Skeletal muscle cell (primary cell): Measurements from ENCODE around the gene MCL1.

Experiments
- DNase-seq: peaks from one replicate; pipeline ENCODE4 v3.0.0-alpha.2; 2010; ENCODE audit warnings: low read depth
- H3K4me3 ChIP-seq: 2 replicates; pipeline ENCODE4 v1.5.1; 2011; ENCODE audit warnings: low read depth, mild to moderate bottlenecking, control low read depth, low read length, moderate library complexity

The MCL1 gene

GRCh38 chr1:150548632-150549495, 30.5 kb downstream of the MCL1 start, which contains the start of gene ADAMTSL4:
ADAMTSL4 (plus strand) TSS chr1:150549408; CDS start chr1:150552289, 2,881 bp downstream.
- DNase-seq: no peak
- peak within 1 kb of the TSS; percentile 56 for H3K4me3 ChIP-seq

GRCh38 chr1:150548324-150548631, 31.1 kb downstream of the MCL1 start:
- no peak for DNase-seq
- H3K4me3 ChIP-seq: peak overlapping the region; percentile 56

DNA sequence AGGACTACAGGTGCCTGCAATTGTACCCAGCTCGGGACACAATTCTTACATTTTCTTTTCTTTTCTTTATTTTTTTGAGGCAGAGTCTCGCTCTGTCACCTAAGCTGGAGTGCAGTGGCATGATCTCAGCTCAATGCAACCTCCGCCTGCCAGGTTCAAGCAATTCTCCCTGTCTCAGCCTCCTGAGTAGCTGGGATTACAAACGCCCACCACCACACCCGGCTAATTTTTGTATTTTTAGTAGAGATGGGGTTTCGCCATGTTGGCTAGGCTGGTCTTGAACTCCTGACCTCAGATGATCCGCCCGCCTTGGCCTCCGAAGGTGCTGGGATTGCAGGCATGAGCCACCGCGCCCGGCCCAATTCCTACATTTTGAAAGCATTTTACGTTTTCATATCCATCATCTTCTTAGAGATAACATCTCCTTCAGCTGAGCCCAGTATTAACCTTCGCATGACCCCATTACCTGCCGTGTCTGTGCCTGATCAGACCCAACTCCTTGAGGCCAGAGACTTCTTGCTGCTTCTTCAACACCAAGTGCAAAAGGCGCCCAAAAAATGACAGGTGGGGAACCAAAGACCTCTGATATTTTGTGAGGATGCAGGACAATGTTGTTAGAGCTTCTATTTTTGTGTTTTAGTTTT, 33.0 kb downstream of the MCL1 start:
- no peak for DNase-seq

GRCh38 chr1:150545486-150546032, 33.9 kb downstream of the MCL1 start:
- no peak overlapping the region for H3K4me3 ChIP-seq
- DNase-seq: no peak

More for the DNA sequence above, 33.0 kb downstream of the MCL1 start:
- H3K4me3 ChIP-seq: no peak overlapping the region

DNA sequence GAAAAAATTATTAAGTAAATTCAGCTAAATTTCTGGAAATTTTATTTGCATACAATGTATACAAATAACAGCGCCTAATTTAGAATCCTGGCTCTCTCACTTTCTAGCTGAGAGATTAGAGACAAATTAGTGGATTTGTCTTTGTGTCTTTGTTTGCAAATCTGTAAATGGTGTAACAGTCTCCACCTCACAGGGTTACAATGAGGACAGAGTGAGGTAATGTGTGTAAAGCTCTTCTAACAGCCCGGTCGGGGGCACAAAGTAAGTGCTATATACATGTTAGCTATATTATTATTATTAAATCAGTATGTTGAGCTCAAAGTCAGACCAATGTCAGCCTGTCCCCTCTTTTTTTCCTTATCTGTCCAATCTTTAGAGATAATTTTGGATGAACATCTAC, 35.2 kb downstream of the MCL1 start:
- no peak overlapping the region for H3K4me3 ChIP-seq
- DNase-seq: no peak

DNA sequence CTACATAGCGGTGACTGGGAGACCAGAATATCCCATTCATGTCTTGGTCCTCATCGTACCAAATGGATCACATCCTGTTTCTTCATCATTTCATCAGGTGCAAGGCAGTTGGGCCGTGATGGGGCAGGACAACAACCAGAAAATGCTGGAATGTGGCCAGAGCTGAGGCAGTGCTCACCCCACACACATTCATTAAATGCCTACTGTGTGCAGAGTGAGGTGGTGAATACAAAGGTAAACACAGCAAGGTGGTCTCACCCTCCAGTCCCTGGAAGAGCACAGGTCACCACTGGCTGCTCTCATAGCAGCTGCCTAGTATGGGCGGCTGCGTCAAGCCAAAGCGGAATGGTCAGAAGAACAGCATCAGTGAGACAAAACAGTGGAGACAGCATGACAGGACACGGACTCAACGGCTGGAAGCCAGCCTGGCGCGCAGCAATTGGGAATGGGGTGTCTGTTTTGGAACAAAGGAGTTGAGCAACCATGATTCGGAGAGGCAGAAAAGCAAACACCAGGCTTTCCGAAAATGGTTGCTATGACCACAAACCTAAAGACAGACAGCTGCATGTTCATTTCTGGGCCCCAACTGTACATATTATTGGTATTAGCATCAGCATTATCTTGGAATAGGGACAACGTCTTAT, 35.8 kb downstream of the MCL1 start:
- DNase-seq: no peak
- H3K4me3 ChIP-seq: no peak overlapping the region

- no peak overlapping the region for H3K4me3 ChIP-seq
- DNase-seq: no peak
Measured at GRCh38 chr1:150537732-150538684, 41.4 kb downstream of the MCL1 start.

GRCh38 chr1:150536836-150537731, 42.3 kb downstream of the MCL1 start:
- H3K4me3 ChIP-seq: no peak overlapping the region
- DNase-seq: no peak

DNA sequence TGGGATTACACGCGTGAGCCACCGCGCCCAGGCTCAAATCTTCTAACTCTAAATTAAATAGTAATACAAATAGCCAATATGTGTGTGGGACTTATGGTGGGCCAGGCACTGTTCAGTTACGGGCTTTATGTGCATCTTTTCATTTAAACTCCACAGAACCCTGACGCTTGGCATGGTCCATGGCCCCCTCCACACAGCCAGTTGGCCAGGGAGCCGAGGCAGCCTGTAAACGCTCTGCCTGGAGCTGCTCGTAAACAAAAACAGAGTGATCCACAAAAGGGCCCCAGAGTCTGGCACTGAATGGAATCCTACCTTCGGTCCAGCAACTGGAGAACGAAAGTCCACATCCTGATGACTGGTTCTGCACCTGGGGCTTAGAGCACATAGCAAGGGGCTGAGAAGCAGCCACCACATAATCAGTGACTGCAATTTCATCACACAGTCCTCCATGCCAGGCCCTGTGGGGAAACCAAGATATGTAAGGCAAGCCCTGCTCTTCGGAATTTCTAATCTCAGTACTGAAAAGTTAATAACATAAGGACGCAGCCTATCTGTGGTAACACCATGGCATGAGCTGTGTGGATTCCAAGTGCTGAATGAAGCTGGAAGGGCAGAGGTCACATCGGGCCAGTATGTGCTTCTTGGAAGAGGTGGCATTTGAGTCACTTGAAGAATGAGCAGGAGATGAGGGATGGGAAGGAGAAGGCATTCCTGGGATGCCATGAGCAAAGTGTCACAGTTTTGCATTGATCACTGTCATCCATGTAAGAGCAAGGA, 43.7 kb downstream of the MCL1 start:
- DNase-seq: no peak
- H3K4me3 ChIP-seq: no peak overlapping the region

DNA sequence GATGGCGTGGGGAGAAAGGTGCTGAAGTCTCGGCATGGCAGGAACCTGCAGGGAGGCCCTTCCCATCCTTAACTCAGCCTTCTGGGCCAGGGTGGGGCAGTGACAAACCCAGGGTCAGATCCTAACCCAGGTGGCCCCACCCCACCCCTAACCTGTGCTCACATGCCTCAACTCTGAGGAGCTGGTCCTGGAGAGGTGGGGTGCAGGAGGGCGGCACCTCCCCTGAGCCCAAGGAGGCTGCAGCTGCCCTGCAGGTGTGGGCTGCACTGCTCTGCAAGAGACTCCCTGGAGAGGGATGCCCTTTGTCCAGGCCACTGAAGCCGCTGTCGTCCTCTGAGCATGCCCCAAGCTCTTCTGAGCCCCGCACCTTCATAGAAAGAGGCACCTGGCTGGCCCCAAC, 45.4 kb downstream of the MCL1 start:
- no peak overlapping the region for H3K4me3 ChIP-seq
- DNase-seq: no peak

GRCh38 chr1:150532860-150533259, 46.5 kb downstream of the MCL1 start:
- H3K4me3 ChIP-seq: no peak overlapping the region
- no peak for DNase-seq

GRCh38 chr1:150530491-150531159, 48.8 kb downstream of the MCL1 start:
- H3K4me3 ChIP-seq: no peak overlapping the region
- DNase-seq: no peak

- no peak for DNase-seq
- H3K4me3 ChIP-seq: no peak overlapping the region
Measured at GRCh38 chr1:150529017-150529416, 50.4 kb downstream of the MCL1 start.

DNA sequence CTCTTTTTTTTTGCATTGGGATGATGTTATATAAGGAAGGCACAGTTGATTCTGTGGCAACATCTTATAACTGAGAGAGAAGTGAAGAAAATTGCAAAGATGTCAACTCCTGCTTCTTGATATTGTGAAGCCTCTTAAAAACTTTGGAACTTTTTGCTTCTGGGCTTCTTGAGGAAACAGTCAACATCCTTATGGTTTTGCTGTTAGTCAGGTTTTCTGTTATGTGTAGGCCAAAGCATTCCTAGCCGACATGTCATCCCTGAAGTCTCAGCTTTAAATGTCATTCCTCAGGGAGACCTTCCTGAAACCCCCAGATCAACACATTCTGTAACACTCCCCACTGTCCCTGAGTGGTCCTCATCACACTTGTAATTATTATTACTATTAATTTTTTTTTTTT, 51.2 kb downstream of the MCL1 start:
- DNase-seq: no peak
- H3K4me3 ChIP-seq: no peak overlapping the region

DNA sequence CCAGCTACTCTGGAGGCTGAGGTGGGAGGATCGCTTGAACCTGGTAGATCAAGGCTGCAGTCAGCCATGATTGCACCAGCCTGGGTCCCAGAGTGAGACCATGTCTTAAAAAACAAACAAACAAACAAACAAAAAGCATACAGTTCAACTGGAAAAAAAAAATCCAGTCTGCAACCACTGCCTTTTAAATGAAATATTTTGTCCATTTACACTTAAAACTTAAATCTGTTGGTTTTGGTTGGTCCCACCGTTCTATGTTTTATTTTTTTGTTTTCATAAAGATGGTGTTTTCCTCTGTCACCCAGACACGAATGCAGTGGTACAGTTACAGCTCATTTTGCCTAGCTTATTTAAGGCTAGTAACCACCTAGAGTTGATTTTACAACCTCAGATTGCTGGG, 54.1 kb downstream of the MCL1 start:
- no peak for DNase-seq
- no peak overlapping the region for H3K4me3 ChIP-seq
